Measurements from ENCODE around the gene DPM2. TPM values are rescaled to one million over a fixed set of nuclear protein-coding genes. Genes with fewer than 3 reads are reported as not detected.

The DPM2 gene
- total RNA-seq, 1 experiment from 2014 or later: 35.4 TPM

- peak; percentile 69 for DNase-seq (ENCODE audit: low spot score)
Measured at GRCh38 chr9:127955294-127956015, 17.8 kb upstream of the DPM2 start.

GRCh38 chr9:127954831-127955293 is 17.2 kb upstream of the DPM2 start:
- DNase-seq (ENCODE audit: low spot score): no peak

- DNase-seq (ENCODE audit: low spot score): no peak
Measured at GRCh38 chr9:127953768-127954505, 16.3 kb upstream of the DPM2 start.

- no peak for DNase-seq (ENCODE audit: low spot score)
Measured at GRCh38 chr9:127953154-127953553, 15.5 kb upstream of the DPM2 start.

- DNase-seq (ENCODE audit: low spot score): no peak
Measured at GRCh38 chr9:127950513-127951289, 13.0 kb upstream of the DPM2 start.

GRCh38 chr9:127949827-127950512 is 12.3 kb upstream of the DPM2 start:
- no peak for DNase-seq (ENCODE audit: low spot score)

- DNase-seq (ENCODE audit: low spot score): no peak
Measured at GRCh38 chr9:127947841-127948710, 10.4 kb upstream of the DPM2 start.

- no peak for DNase-seq (ENCODE audit: low spot score)
Measured at GRCh38 chr9:127946728-127947127, 9.1 kb upstream of the DPM2 start.

GRCh38 chr9:127945942-127946341 is 8.3 kb upstream of the DPM2 start:
- no peak for DNase-seq (ENCODE audit: low spot score)

- DNase-seq (ENCODE audit: low spot score): no peak
Measured at GRCh38 chr9:127945338-127945737, 7.7 kb upstream of the DPM2 start.

GRCh38 chr9:127944586-127945218 is 7.0 kb upstream of the DPM2 start:
- no peak for DNase-seq (ENCODE audit: low spot score)

GRCh38 chr9:127943731-127944144 is 6.1 kb upstream of the DPM2 start:
- peak; percentile 78 for DNase-seq (ENCODE audit: low spot score)

GRCh38 chr9:127943011-127943662 is 5.5 kb upstream of the DPM2 start:
- DNase-seq (ENCODE audit: low spot score): no peak

GRCh38 chr9:127942216-127943010 is 4.8 kb upstream of the DPM2 start:
- DNase-seq (ENCODE audit: low spot score): peak; percentile 59

- DNase-seq (ENCODE audit: low spot score): no peak
Measured at GRCh38 chr9:127941961-127942215, 4.2 kb upstream of the DPM2 start.

- no peak for DNase-seq (ENCODE audit: low spot score)
Measured at GRCh38 chr9:127941062-127941960, 3.7 kb upstream of the DPM2 start.

GRCh38 chr9:127940593-127940992 is 2.9 kb upstream of the DPM2 start:
- no peak for DNase-seq (ENCODE audit: low spot score)

GRCh38 chr9:127938298-127938690 is 640 bp upstream of the DPM2 start:
- no peak for DNase-seq (ENCODE audit: low spot score)

All from H4 (cell line).